ENCODE data around the gene ACOT7. TPM values are rescaled to one million over a fixed set of nuclear protein-coding genes. Genes with fewer than 3 reads are reported as not detected.

The ACOT7 gene
- total RNA-seq, 1 donor from 2014 or later: 38.8 TPM

GRCh38 chr1:6416295-6416656, 22.7 kb upstream of the ACOT7 start:
- intact Hi-C loops (cut with DNase I): no loop called here
- no peak for DNase-seq (ENCODE audit: extremely low spot score in 2 of 2)
- H3K9me3 ChIP-seq: no peaks in the 10 kb centered on the region
- H3K4me3 ChIP-seq: no peak overlapping the region
- peaks cover 31% of the 10 kb centered on the region for H3K4me1 ChIP-seq
- TF ChIP-seq POLR2AphosphoS5 (IDR thresholded peaks at IDR 0.05; ENCODE audit: insufficient read depth in 1 of 2, low read depth in 1 of 2): no peak
- no peak for TF ChIP-seq CTCF (IDR thresholded peaks at IDR 0.05)
- no peak for TF ChIP-seq POLR2A (IDR thresholded peaks at IDR 0.05)
- no peaks in the 10 kb centered on the region for H3K36me3 ChIP-seq
- no peak overlapping the region for H3K27ac ChIP-seq
- H3K27me3 ChIP-seq: peaks cover 6% of the 10 kb centered on the region

- no peak overlapping the region for H3K4me3 ChIP-seq
- H3K27me3 ChIP-seq: peaks cover 6% of the 10 kb centered on the region
- TF ChIP-seq CTCF (IDR thresholded peaks at IDR 0.05) (no peak), POLR2AphosphoS5 (IDR thresholded peaks at IDR 0.05; ENCODE audit: insufficient read depth in 1 of 2, low read depth in 1 of 2) (no peak), POLR2A (IDR thresholded peaks at IDR 0.05) (no peak)
- H3K36me3 ChIP-seq: no peaks in the 10 kb centered on the region
- H3K27ac ChIP-seq: no peak overlapping the region
- H3K9me3 ChIP-seq: no peaks in the 10 kb centered on the region
- H3K4me1 ChIP-seq: peaks cover 22% of the 10 kb centered on the region
- intact Hi-C loops (cut with DNase I): no loop called here
- no peak for DNase-seq (ENCODE audit: extremely low spot score in 2 of 2)
These were observed 21.5 kb upstream of the ACOT7 start for GRCh38 chr1:6414881-6415626.

GRCh38 chr1:6414443-6414844, 20.9 kb upstream of the ACOT7 start:
- no peak overlapping the region for H3K27ac ChIP-seq
- DNase-seq (ENCODE audit: extremely low spot score in 2 of 2): no peak
- intact Hi-C loops (cut with DNase I): no loop called here
- H3K4me1 ChIP-seq: peaks cover 16% of the 10 kb centered on the region
- no peaks in the 10 kb centered on the region for H3K36me3 ChIP-seq
- H3K9me3 ChIP-seq: no peaks in the 10 kb centered on the region
- no peak for TF ChIP-seq CTCF (IDR thresholded peaks at IDR 0.05)
- peaks cover 5% of the 10 kb centered on the region for H3K27me3 ChIP-seq
- no peak overlapping the region for H3K4me3 ChIP-seq

- Histone ChIP-seq H3K4me1 (peaks cover under 1% of the 10 kb centered on the region), H3K27ac (no peak overlapping the region), H3K9me3 (no peaks in the 10 kb centered on the region), H3K36me3 (no peaks in the 10 kb centered on the region), H3K27me3 (no peaks in the 10 kb centered on the region), H3K4me3 (no peak overlapping the region)
- no peak for DNase-seq (ENCODE audit: extremely low spot score in 2 of 2)
- no peak for TF ChIP-seq CTCF (IDR thresholded peaks at IDR 0.05)
- no peak for TF ChIP-seq POLR2AphosphoS5 (IDR thresholded peaks at IDR 0.05; ENCODE audit: insufficient read depth in 1 of 2, low read depth in 1 of 2)
- no peak for TF ChIP-seq POLR2A (IDR thresholded peaks at IDR 0.05)
- intact Hi-C loops (cut with DNase I): no loop called here
These were observed 19.3 kb upstream of the ACOT7 start for GRCh38 chr1:6412896-6413295.

- Histone ChIP-seq H3K4me3 (no peak overlapping the region), H3K27ac (no peak overlapping the region), H3K27me3 (no peaks in the 10 kb centered on the region), H3K36me3 (no peaks in the 10 kb centered on the region), H3K9me3 (no peaks in the 10 kb centered on the region), H3K4me1 (no peaks in the 10 kb centered on the region)
- no peak for DNase-seq (ENCODE audit: extremely low spot score in 2 of 2)
- intact Hi-C loops (cut with DNase I): no loop called here
- TF ChIP-seq CTCF (IDR thresholded peaks at IDR 0.05) (no peak), POLR2A (IDR thresholded peaks at IDR 0.05) (no peak), POLR2AphosphoS5 (IDR thresholded peaks at IDR 0.05; ENCODE audit: insufficient read depth in 1 of 2, low read depth in 1 of 2) (no peak)
These were observed 16.8 kb upstream of the ACOT7 start for GRCh38 chr1:6410248-6410893.
